Activated CD8-positive, alpha-beta T cell treated with anti-CD3 and anti-CD28 coated beads, Interleukin-2, amount 10 ng/mL, durations not matched to agents 7 days and 5 days (primary cell): Measurements from ENCODE around the gene MBOAT2. TPM values are rescaled to one million over a fixed set of nuclear protein-coding genes. Genes with fewer than 3 reads are reported as not detected.

ENCODE experiments used
- ATAC-seq: fragments of 150-1000 bp; cut with Tn5 transposase; one replicate; pipeline ENCODE4 v1.10.0; 2021; ENCODE audit warnings: moderate library complexity
- CTCF ChIA-PET: fragments of 350-600 bp; sonication (Branson Sonifier 250); formaldehyde crosslinking; loops from one replicate; lab custom pipeline; 2021; ENCODE audit warnings: antibody characterized with exemption; lab: Charles Lee
- POLR2A ChIA-PET: fragments of 350-600 bp; sonication (Branson Sonifier 250); formaldehyde crosslinking; loops from one replicate; lab custom pipeline; 2021; ENCODE audit warnings: antibody characterized with exemption; lab: Charles Lee
- DNase-seq: peaks from one replicate; pipeline ENCODE4 v3.0.0-alpha.2; 2020
- H3K27ac Mint-ChIP-seq: one replicate; pipeline ENCODE4 v1.8.0; 2021; ENCODE audit warnings: mild to moderate bottlenecking, mixed read lengths
- H3K27me3 Mint-ChIP-seq: one replicate; pipeline ENCODE4 v1.8.0; 2021; ENCODE audit warnings: low read depth, mixed read lengths
- H3K36me3 Mint-ChIP-seq: one replicate; pipeline ENCODE4 v1.8.0; 2021; ENCODE audit warnings: low read depth, mixed read lengths
- H3K4me1 Mint-ChIP-seq: one replicate; pipeline ENCODE4 v1.8.0; 2021; ENCODE audit warnings: low read depth, mixed read lengths
- H3K4me3 Mint-ChIP-seq: one replicate; pipeline ENCODE4 v1.8.0; 2021; ENCODE audit warnings: mild to moderate bottlenecking, mixed read lengths
- H3K9me3 Mint-ChIP-seq: one replicate; pipeline ENCODE4 v1.8.0; 2022; ENCODE audit warnings: mixed read lengths; ENCODE audit not compliant: insufficient read depth
- total RNA-seq, 2 experiments: library from RNA; stranded (reverse); gene quantifications; one replicate each; pipeline ENCODE4 v1.2.3, GENCODE V29; 2021

Gene MBOAT2
- total RNA-seq, 2 experiments from 2014 or later, result 6.3 to 6.5 TPM

GRCh38 chr2:8885449-8886201, 117.9 kb downstream of the MBOAT2 start:
- no peak for ATAC-seq
- no peak overlapping the region for H3K4me3 Mint-ChIP-seq
- no peak overlapping the region for H3K27ac Mint-ChIP-seq
- no peak for DNase-seq
- peaks cover 2% of the 10 kb centered on the region for H3K27me3 Mint-ChIP-seq
- peaks cover 4% of the 10 kb centered on the region for H3K4me1 Mint-ChIP-seq
- H3K36me3 Mint-ChIP-seq, result no peaks in the 10 kb centered on the region
- H3K9me3 Mint-ChIP-seq, result no peaks in the 10 kb centered on the region
- ChIA-PET CTCF (no interaction called here), POLR2A (no interaction called here)

GRCh38 chr2:8884812-8885211, 118.7 kb downstream of the MBOAT2 start:
- Mint-ChIP-seq H3K4me3 (no peak overlapping the region), H3K4me1 (peaks cover 4% of the 10 kb centered on the region), H3K36me3 (no peaks in the 10 kb centered on the region), H3K27ac (no peak overlapping the region), H3K27me3 (peaks cover 2% of the 10 kb centered on the region), H3K9me3 (no peaks in the 10 kb centered on the region)
- DNase-seq (no peak), ATAC-seq (no peak)
- ChIA-PET CTCF (no interaction called here), POLR2A (interaction anchor here (0.6 kb wide), 1 partner anchor 305 kb away, joined by 3 read pairs; no protein-coding TSS in a partner anchor)

GRCh38 chr2:8882094-8882493, 121.4 kb downstream of the MBOAT2 start:
- H3K27ac Mint-ChIP-seq, result no peak overlapping the region
- H3K27me3 Mint-ChIP-seq, result no peaks in the 10 kb centered on the region
- ATAC-seq, result no peak
- H3K4me3 Mint-ChIP-seq, result no peak overlapping the region
- POLR2A ChIA-PET, result no interaction called here
- H3K4me1 Mint-ChIP-seq, result peaks cover 4% of the 10 kb centered on the region
- H3K36me3 Mint-ChIP-seq, result no peaks in the 10 kb centered on the region
- CTCF ChIA-PET, result interaction anchor here (0.6 to 1.1 kb wide), 2 partner anchors 9 to 231 kb away, joined by 3 to 5 read pairs; no protein-coding TSS in a partner anchor
- no peaks in the 10 kb centered on the region for H3K9me3 Mint-ChIP-seq
- no peak for DNase-seq

- Mint-ChIP-seq H3K27ac (no peak overlapping the region), H3K4me3 (no peak overlapping the region), H3K27me3 (peaks cover 4% of the 10 kb centered on the region), H3K9me3 (no peaks in the 10 kb centered on the region), H3K4me1 (no peaks in the 10 kb centered on the region), H3K36me3 (no peaks in the 10 kb centered on the region)
- DNase-seq (no peak), ATAC-seq (no peak)
- CTCF ChIA-PET, result no interaction called here
- POLR2A ChIA-PET, result no interaction called here
Observed at GRCh38 chr2:8877894-8878293, 125.6 kb downstream of the MBOAT2 start.

DNA sequence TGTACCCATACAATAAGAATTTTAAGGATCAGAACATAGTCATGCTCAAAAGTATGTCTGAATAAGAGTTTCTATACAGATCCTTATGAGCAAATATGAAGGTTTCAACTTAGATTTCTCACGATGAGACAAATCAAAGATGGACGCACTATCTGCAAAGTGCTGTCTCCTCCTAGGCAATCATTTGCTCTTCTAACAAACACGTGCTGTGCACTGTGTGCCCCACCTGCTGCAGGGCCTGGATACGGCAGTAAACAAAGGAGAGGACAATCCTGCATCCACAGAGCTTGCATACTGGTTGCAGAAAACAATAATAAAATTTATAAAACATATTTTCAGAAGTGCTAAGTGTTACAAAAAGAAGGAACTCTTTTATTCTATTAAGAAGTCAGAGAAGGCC, 126.2 kb downstream of the MBOAT2 start:
- Mint-ChIP-seq H3K4me1 (no peaks in the 10 kb centered on the region), H3K36me3 (no peaks in the 10 kb centered on the region), H3K27ac (no peak overlapping the region), H3K4me3 (no peak overlapping the region), H3K9me3 (no peaks in the 10 kb centered on the region), H3K27me3 (peaks cover 4% of the 10 kb centered on the region)
- no peak for ATAC-seq
- POLR2A ChIA-PET, result no interaction called here
- no peak for DNase-seq
- CTCF ChIA-PET, result no interaction called here

GRCh38 chr2:8876628-8877027, 126.9 kb downstream of the MBOAT2 start:
- ChIA-PET POLR2A (no interaction called here), CTCF (no interaction called here)
- peaks cover 4% of the 10 kb centered on the region for H3K27me3 Mint-ChIP-seq
- H3K36me3 Mint-ChIP-seq, result no peaks in the 10 kb centered on the region
- DNase-seq (no peak), ATAC-seq (no peak)
- H3K4me3 Mint-ChIP-seq, result no peak overlapping the region
- H3K9me3 Mint-ChIP-seq, result no peaks in the 10 kb centered on the region
- no peak overlapping the region for H3K27ac Mint-ChIP-seq
- H3K4me1 Mint-ChIP-seq, result no peaks in the 10 kb centered on the region

DNA sequence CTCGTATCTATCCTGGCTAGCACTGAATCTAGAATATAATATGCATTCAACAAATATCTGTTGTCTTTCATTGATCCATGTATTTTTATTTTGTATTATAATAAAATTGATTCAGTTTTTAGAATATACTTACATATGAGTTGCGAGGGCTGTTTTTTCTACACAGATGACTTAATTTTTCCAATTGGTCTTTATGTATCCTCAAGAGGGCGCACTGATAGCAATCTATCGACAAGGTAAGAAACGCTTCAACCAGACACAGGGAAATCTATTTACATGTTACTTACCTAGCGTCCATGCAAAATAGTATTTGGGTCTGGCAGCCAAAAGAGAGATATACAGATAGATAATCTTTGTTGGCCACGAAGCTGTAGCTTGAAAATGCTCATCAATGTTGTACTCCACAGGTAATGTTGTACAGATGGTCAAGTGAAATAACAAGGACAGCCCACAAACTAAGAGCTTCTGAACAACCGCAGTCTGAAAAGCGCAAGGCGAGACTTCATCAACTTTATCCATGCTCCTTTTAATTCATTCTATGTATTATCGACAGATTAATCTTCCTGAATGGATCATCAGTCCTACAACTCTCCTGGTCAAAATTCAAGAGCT, 130.6 kb downstream of the MBOAT2 start:
- H3K4me1 Mint-ChIP-seq, result no peaks in the 10 kb centered on the region
- H3K4me3 Mint-ChIP-seq, result no peak overlapping the region
- H3K27ac Mint-ChIP-seq, result no peak overlapping the region
- H3K36me3 Mint-ChIP-seq, result no peaks in the 10 kb centered on the region
- ChIA-PET POLR2A (no interaction called here), CTCF (interaction anchor here (0.7 to 1.9 kb wide), 5 partner anchors 9 to 269 kb away, joined by 3 to 5 read pairs (median 4); no protein-coding TSS in a partner anchor)
- H3K27me3 Mint-ChIP-seq, result peaks cover 4% of the 10 kb centered on the region
- DNase-seq, result no peak
- no peaks in the 10 kb centered on the region for H3K9me3 Mint-ChIP-seq
- no peak for ATAC-seq

DNA sequence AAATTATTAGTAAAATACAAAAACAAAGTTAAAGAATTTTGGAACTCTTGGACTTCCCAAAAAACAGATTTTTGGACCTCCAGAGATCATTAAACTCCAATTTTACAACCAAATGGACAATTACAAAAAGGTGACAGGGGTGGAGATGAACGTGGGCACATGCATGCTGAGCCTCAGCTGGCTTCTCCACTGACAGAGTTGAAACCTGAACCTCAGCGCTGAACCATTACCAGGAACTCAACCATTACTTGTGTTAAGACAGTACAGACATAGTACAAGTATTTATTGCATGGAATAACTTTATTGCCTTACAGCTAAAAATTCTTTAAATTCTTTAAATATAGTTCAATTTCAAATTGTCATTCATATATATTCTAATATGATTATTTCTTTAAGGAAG, 133.0 kb downstream of the MBOAT2 start:
- CTCF ChIA-PET, result no interaction called here
- Mint-ChIP-seq H3K4me3 (no peak overlapping the region), H3K4me1 (no peaks in the 10 kb centered on the region), H3K36me3 (no peaks in the 10 kb centered on the region), H3K27me3 (peaks cover 4% of the 10 kb centered on the region), H3K27ac (no peak overlapping the region), H3K9me3 (no peaks in the 10 kb centered on the region)
- DNase-seq (no peak), ATAC-seq (no peak)
- POLR2A ChIA-PET, result no interaction called here

- POLR2A ChIA-PET, result no interaction called here
- no peaks in the 10 kb centered on the region for H3K4me1 Mint-ChIP-seq
- no peak overlapping the region for H3K4me3 Mint-ChIP-seq
- H3K36me3 Mint-ChIP-seq, result no peaks in the 10 kb centered on the region
- CTCF ChIA-PET, result no interaction called here
- no peak overlapping the region for H3K27ac Mint-ChIP-seq
- no peaks in the 10 kb centered on the region for H3K9me3 Mint-ChIP-seq
- ATAC-seq (no peak), DNase-seq (no peak)
- no peaks in the 10 kb centered on the region for H3K27me3 Mint-ChIP-seq
Observed at GRCh38 chr2:8867363-8867762, 136.1 kb downstream of the MBOAT2 start.

DNA sequence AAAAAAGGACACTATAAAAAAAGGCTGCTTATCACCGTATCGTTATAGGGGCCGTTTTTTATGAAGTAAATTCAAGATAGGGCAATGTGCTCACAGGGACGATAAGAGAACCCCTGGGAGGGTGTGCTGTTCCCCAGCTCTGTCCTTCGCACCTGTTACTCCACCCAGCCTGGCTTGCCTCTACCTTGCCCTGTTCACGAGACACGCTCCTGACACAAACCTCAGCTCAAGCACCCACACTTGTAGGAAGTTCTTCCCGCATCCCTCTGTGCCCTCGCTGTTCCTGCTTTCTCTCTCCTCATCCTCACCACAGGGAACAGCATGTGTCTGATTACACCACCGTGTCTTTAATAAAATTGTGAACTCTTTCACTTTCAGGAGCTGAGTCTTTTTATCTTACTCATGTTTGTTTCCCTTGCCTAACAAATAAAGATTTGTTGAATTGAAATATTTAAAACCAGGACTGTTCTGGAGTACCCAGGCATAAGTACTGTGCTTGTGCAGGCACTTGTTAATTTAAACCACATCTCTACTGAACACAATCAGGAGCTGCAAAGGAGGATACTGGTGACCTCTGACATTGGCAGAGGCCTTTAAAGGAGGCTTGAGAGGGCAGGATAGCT, 140.0 kb downstream of the MBOAT2 start:
- no peak for ATAC-seq
- no peak overlapping the region for H3K4me3 Mint-ChIP-seq
- ChIA-PET POLR2A (no interaction called here), CTCF (no interaction called here)
- H3K36me3 Mint-ChIP-seq, result no peaks in the 10 kb centered on the region
- no peaks in the 10 kb centered on the region for H3K9me3 Mint-ChIP-seq
- no peak for DNase-seq
- no peaks in the 10 kb centered on the region for H3K4me1 Mint-ChIP-seq
- peaks cover 10% of the 10 kb centered on the region for H3K27me3 Mint-ChIP-seq
- no peak overlapping the region for H3K27ac Mint-ChIP-seq

GRCh38 chr2:8862230-8862629, 141.3 kb downstream of the MBOAT2 start:
- H3K4me1 Mint-ChIP-seq, result no peaks in the 10 kb centered on the region
- peaks cover 13% of the 10 kb centered on the region for H3K27me3 Mint-ChIP-seq
- DNase-seq, result no peak
- CTCF ChIA-PET, result no interaction called here
- POLR2A ChIA-PET, result no interaction called here
- no peaks in the 10 kb centered on the region for H3K9me3 Mint-ChIP-seq
- H3K27ac Mint-ChIP-seq, result no peak overlapping the region
- no peak for ATAC-seq
- H3K4me3 Mint-ChIP-seq, result no peak overlapping the region
- no peaks in the 10 kb centered on the region for H3K36me3 Mint-ChIP-seq

DNA sequence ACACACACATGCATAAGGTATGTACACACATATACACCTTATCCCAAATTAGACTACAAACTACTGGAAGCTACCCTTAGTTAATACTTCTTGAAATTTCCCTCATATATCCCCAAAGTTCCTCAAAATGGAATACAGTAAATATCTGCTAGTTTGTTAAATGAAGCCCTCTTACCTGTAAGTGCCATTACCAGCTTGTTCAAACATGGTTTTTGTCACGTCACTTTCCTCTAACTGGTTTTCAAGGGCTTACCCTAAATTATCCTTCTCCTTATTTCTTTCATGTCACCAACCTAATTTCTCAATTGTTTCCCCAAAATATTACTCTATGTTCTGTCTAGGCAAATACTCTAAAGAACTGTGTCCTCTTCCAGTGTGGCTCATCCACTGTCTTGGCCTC, 141.7 kb downstream of the MBOAT2 start:
- Mint-ChIP-seq H3K9me3 (no peaks in the 10 kb centered on the region), H3K4me1 (no peaks in the 10 kb centered on the region), H3K36me3 (no peaks in the 10 kb centered on the region), H3K4me3 (no peak overlapping the region), H3K27ac (no peak overlapping the region), H3K27me3 (peaks cover 13% of the 10 kb centered on the region)
- ChIA-PET CTCF (no interaction called here), POLR2A (no interaction called here)
- DNase-seq, result no peak
- ATAC-seq, result no peak
